SK-N-SH (cell line): ENCODE results near the gene ARHGEF3.

Experiments used
- EP300 ChIP-seq, 2 experiments: IDR thresholded peaks; 2 replicates each; pipeline versions ENCODE4 v1.4.0 to v1.6.1; 2012; ENCODE audit warnings: borderline replicate concordance in 1 of 2, low read depth in 1 of 2, low read length in 1 of 2
- EZH2phosphoT487 ChIP-seq: fragments of 200-600 bp; sonication (generic); IDR thresholded peaks from 2 replicates; pipeline ENCODE4 v1.6.1; 2017; ENCODE audit warnings: low read depth, mixed run types, mild to moderate bottlenecking, antibody characterized with exemption, moderate library complexity, borderline replicate concordance
- FOXM1 ChIP-seq: IDR thresholded peaks from 2 replicates; pipeline ENCODE4 v1.4.0; 2012; ENCODE audit warnings: low read depth, mild to moderate bottlenecking
- GATA2 ChIP-seq: sonication (generic); formaldehyde crosslinking; IDR thresholded peaks from 2 replicates; pipeline ENCODE4 v1.5.0; 2020; ENCODE audit warnings: mild to moderate bottlenecking, missing genetic modification reagents
- POLR2AphosphoS5 ChIP-seq: IDR thresholded peaks from 2 replicates; pipeline ENCODE4 v1.6.1; 2012; ENCODE audit warnings: low read depth, low read length
- RCOR1 ChIP-seq: fragments of 150-350 bp; IDR thresholded peaks from 2 replicates; pipeline ENCODE4 v1.6.1; 2017; ENCODE audit warnings: antibody characterized with exemption, low read length
- TAF1 ChIP-seq: IDR thresholded peaks from 2 replicates; pipeline ENCODE4 v1.6.1; 2012; ENCODE audit warnings: low read depth, mild to moderate bottlenecking, low read length, moderate library complexity, borderline replicate concordance
- TF ChIP-seq, protein P1 (sequence below): fragments of 200-600 bp; sonication (generic); IDR thresholded peaks from 2 replicates; pipeline ENCODE4 v1.6.1; 2017; ENCODE audit warnings: antibody characterized with exemption, mild to moderate bottlenecking, moderate library complexity
- TF ChIP-seq, protein P2 (sequence below): IDR thresholded peaks from 2 replicates; pipeline ENCODE4 v1.6.1; 2012; ENCODE audit warnings: mild to moderate bottlenecking, low read depth, low read length, moderate library complexity
- TF ChIP-seq, protein P3 (sequence below): IDR thresholded peaks from 2 replicates; pipeline ENCODE4 v1.4.0; 2012; ENCODE audit warnings: low read depth

DNA sequence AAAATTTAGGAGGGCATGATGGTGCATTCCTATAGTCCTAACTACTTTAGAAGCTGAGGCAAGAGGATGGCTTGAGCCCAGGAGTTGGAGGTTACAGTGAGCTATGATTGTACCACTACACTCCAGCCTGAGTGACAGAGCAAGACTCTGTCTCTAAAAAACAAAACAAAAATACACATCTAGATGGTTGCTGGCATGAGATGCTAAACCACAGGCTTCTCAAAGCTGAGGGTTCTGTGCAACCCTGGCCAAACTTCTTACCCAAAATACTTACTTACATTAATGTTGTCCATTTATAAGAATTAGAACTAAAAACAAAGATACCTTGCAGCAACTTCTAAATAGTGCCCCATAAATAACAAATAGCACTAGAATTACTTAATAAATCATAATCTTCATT is 14.3 kb upstream of the ARHGEF3 start:
- TF ChIP-seq, protein P1, sequence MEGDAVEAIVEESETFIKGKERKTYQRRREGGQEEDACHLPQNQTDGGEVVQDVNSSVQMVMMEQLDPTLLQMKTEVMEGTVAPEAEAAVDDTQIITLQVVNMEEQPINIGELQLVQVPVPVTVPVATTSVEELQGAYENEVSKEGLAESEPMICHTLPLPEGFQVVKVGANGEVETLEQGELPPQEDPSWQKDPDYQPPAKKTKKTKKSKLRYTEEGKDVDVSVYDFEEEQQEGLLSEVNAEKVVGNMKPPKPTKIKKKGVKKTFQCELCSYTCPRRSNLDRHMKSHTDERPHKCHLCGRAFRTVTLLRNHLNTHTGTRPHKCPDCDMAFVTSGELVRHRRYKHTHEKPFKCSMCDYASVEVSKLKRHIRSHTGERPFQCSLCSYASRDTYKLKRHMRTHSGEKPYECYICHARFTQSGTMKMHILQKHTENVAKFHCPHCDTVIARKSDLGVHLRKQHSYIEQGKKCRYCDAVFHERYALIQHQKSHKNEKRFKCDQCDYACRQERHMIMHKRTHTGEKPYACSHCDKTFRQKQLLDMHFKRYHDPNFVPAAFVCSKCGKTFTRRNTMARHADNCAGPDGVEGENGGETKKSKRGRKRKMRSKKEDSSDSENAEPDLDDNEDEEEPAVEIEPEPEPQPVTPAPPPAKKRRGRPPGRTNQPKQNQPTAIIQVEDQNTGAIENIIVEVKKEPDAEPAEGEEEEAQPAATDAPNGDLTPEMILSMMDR: no peak
- TF ChIP-seq, protein P2, sequence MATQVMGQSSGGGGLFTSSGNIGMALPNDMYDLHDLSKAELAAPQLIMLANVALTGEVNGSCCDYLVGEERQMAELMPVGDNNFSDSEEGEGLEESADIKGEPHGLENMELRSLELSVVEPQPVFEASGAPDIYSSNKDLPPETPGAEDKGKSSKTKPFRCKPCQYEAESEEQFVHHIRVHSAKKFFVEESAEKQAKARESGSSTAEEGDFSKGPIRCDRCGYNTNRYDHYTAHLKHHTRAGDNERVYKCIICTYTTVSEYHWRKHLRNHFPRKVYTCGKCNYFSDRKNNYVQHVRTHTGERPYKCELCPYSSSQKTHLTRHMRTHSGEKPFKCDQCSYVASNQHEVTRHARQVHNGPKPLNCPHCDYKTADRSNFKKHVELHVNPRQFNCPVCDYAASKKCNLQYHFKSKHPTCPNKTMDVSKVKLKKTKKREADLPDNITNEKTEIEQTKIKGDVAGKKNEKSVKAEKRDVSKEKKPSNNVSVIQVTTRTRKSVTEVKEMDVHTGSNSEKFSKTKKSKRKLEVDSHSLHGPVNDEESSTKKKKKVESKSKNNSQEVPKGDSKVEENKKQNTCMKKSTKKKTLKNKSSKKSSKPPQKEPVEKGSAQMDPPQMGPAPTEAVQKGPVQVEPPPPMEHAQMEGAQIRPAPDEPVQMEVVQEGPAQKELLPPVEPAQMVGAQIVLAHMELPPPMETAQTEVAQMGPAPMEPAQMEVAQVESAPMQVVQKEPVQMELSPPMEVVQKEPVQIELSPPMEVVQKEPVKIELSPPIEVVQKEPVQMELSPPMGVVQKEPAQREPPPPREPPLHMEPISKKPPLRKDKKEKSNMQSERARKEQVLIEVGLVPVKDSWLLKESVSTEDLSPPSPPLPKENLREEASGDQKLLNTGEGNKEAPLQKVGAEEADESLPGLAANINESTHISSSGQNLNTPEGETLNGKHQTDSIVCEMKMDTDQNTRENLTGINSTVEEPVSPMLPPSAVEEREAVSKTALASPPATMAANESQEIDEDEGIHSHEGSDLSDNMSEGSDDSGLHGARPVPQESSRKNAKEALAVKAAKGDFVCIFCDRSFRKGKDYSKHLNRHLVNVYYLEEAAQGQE: no peak
- no peak for TF ChIP-seq POLR2AphosphoS5
- no peak for TF ChIP-seq GATA2 (CRISPR knock-in tag)
- no peak for TF ChIP-seq TAF1
- no peak for TF ChIP-seq EP300 (IDR thresholded peaks at IDR 0.05; ENCODE audit: borderline replicate concordance in 1 of 2, low read depth in 1 of 2, low read length in 1 of 2)
- no peak for TF ChIP-seq RCOR1
- TF ChIP-seq, protein P3, sequence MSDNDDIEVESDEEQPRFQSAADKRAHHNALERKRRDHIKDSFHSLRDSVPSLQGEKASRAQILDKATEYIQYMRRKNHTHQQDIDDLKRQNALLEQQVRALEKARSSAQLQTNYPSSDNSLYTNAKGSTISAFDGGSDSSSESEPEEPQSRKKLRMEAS: no peak
- TF ChIP-seq FOXM1: no peak
- TF ChIP-seq EZH2phosphoT487: no peak
